Mammary epithelial cell (primary cell): ENCODE results near the gene MARK2.

Source experiments
- EZH2 ChIP-seq: IDR thresholded peaks from 2 replicates; pipeline ENCODE4 v1.6.1; 2012; ENCODE audit warnings: low read length, inconsistent platforms, borderline replicate concordance
- TF ChIP-seq, protein P1 (sequence below), 2 donors: IDR thresholded peaks in 1 of 2; conservative IDR thresholded peaks in 1 of 2; 2 replicates each; pipeline ENCODE4 v1.5.1; 2011 to 2012; ENCODE audit warnings: inconsistent platforms in 2 of 2, low read length in 2 of 2, mild to moderate bottlenecking in 2 of 2, control low read depth in 1 of 2, low read depth in 1 of 2; ENCODE audit not compliant: insufficient read depth in 1 of 2; ENCODE audit errors: extremely low read depth in 1 of 2

GRCh38 chr11:63845303-63845702, 6.4 kb downstream of the MARK2 start:
- TF ChIP-seq EZH2: no peak
- TF ChIP-seq, protein P1, sequence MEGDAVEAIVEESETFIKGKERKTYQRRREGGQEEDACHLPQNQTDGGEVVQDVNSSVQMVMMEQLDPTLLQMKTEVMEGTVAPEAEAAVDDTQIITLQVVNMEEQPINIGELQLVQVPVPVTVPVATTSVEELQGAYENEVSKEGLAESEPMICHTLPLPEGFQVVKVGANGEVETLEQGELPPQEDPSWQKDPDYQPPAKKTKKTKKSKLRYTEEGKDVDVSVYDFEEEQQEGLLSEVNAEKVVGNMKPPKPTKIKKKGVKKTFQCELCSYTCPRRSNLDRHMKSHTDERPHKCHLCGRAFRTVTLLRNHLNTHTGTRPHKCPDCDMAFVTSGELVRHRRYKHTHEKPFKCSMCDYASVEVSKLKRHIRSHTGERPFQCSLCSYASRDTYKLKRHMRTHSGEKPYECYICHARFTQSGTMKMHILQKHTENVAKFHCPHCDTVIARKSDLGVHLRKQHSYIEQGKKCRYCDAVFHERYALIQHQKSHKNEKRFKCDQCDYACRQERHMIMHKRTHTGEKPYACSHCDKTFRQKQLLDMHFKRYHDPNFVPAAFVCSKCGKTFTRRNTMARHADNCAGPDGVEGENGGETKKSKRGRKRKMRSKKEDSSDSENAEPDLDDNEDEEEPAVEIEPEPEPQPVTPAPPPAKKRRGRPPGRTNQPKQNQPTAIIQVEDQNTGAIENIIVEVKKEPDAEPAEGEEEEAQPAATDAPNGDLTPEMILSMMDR (conservative IDR thresholded peaks at IDR 0.05 in 1 of 2, IDR thresholded peaks at IDR 0.05 in 1 of 2; ENCODE audit: extremely low read depth in 1 of 2, insufficient read depth in 1 of 2, low read depth in 1 of 2, low read length in 2 of 2): no peak
